ENCODE results near the gene FAM171A2.
"Not testable (repeated sequence)": the region's sequence is repeated elsewhere in the genome, so short reads cannot be mapped to it uniquely, and the experiment has no call there.

The FAM171A2 gene

GRCh38 chr17:44363613-44364159 lies at the start of gene FAM171A2:
Gene FAM171A2, minus strand, starts transcription at chr17:44363853. Its CDS starts 139 bp downstream, at chr17:44363714.
- Mint-ChIP-seq H3K27ac (no peak within 1 kb of the TSS), H3K9me3 (no peaks in the 10 kb centered on the region), H3K27me3 (peaks cover 38% of the 10 kb centered on the region), H3K36me3 (ENCODE audit: low read depth) (no peaks in the 10 kb centered on the region), H3K4me1 (ENCODE audit: low read depth) (no peaks in the 10 kb centered on the region), H3K4me3 (peak within 1 kb of the TSS; percentile 62)

GRCh38 chr17:44409309-44410028 lies 45.8 kb upstream of the FAM171A2 start:
- no peaks in the 10 kb centered on the region for H3K9me3 Mint-ChIP-seq
- no peaks in the 10 kb centered on the region for H3K27me3 Mint-ChIP-seq
- H3K4me1 Mint-ChIP-seq (ENCODE audit: low read depth): no peaks in the 10 kb centered on the region
- H3K27ac Mint-ChIP-seq: no peak overlapping the region
- H3K36me3 Mint-ChIP-seq (ENCODE audit: low read depth): peaks cover 21% of the 10 kb centered on the region
- H3K4me3 Mint-ChIP-seq: no peak overlapping the region

GRCh38 chr17:44408786-44409185 lies 45.1 kb upstream of the FAM171A2 start:
- Mint-ChIP-seq H3K36me3 (ENCODE audit: low read depth) (peaks cover 19% of the 10 kb centered on the region), H3K4me3 (no peak overlapping the region), H3K9me3 (no peaks in the 10 kb centered on the region), H3K27me3 (no peaks in the 10 kb centered on the region), H3K27ac (no peak overlapping the region), H3K4me1 (ENCODE audit: low read depth) (no peaks in the 10 kb centered on the region)

GRCh38 chr17:44402564-44403172 lies 39.0 kb upstream of the FAM171A2 start:
- peaks cover 59% of the 10 kb centered on the region for H3K36me3 Mint-ChIP-seq (ENCODE audit: low read depth)
- H3K4me1 Mint-ChIP-seq (ENCODE audit: low read depth): peaks cover 11% of the 10 kb centered on the region
- no peaks in the 10 kb centered on the region for H3K27me3 Mint-ChIP-seq
- H3K4me3 Mint-ChIP-seq: no peak overlapping the region
- H3K27ac Mint-ChIP-seq: no peak overlapping the region
- H3K9me3 Mint-ChIP-seq: no peaks in the 10 kb centered on the region

GRCh38 chr17:44400226-44400847 lies 36.7 kb upstream of the FAM171A2 start:
- Mint-ChIP-seq H3K27ac (no peak overlapping the region), H3K36me3 (ENCODE audit: low read depth) (peaks cover 62% of the 10 kb centered on the region), H3K4me3 (no peak overlapping the region), H3K27me3 (no peaks in the 10 kb centered on the region), H3K4me1 (ENCODE audit: low read depth) (peaks cover 11% of the 10 kb centered on the region), H3K9me3 (no peaks in the 10 kb centered on the region)

- no peaks in the 10 kb centered on the region for H3K27me3 Mint-ChIP-seq
- H3K4me3 Mint-ChIP-seq: no peak overlapping the region
- H3K9me3 Mint-ChIP-seq: no peaks in the 10 kb centered on the region
- H3K36me3 Mint-ChIP-seq (ENCODE audit: low read depth): peaks cover 58% of the 10 kb centered on the region
- peaks cover 17% of the 10 kb centered on the region for H3K4me1 Mint-ChIP-seq (ENCODE audit: low read depth)
- H3K27ac Mint-ChIP-seq: no peak overlapping the region
Observed at GRCh38 chr17:44398692-44399691, 35.3 kb upstream of the FAM171A2 start.

GRCh38 chr17:44397479-44398440 lies 34.1 kb upstream of the FAM171A2 start:
- peaks cover 19% of the 10 kb centered on the region for H3K4me1 Mint-ChIP-seq (ENCODE audit: low read depth)
- no peaks in the 10 kb centered on the region for H3K27me3 Mint-ChIP-seq
- H3K9me3 Mint-ChIP-seq: no peaks in the 10 kb centered on the region
- peaks cover 57% of the 10 kb centered on the region for H3K36me3 Mint-ChIP-seq (ENCODE audit: low read depth)
- no peak overlapping the region for H3K27ac Mint-ChIP-seq
- H3K4me3 Mint-ChIP-seq: no peak overlapping the region

GRCh38 chr17:44396946-44397345 lies 33.3 kb upstream of the FAM171A2 start:
- Mint-ChIP-seq H3K9me3 (no peaks in the 10 kb centered on the region), H3K4me1 (ENCODE audit: low read depth) (peaks cover 13% of the 10 kb centered on the region), H3K27ac (no peak overlapping the region), H3K4me3 (no peak overlapping the region), H3K36me3 (ENCODE audit: low read depth) (peaks cover 51% of the 10 kb centered on the region), H3K27me3 (no peaks in the 10 kb centered on the region)

- Mint-ChIP-seq H3K9me3 (no peaks in the 10 kb centered on the region), H3K4me1 (ENCODE audit: low read depth) (peaks cover 15% of the 10 kb centered on the region), H3K27ac (no peak overlapping the region), H3K36me3 (ENCODE audit: low read depth) (peaks cover 34% of the 10 kb centered on the region), H3K27me3 (no peaks in the 10 kb centered on the region), H3K4me3 (no peak overlapping the region)
Observed at GRCh38 chr17:44394833-44395232, 31.2 kb upstream of the FAM171A2 start.

GRCh38 chr17:44394112-44394511 lies 30.5 kb upstream of the FAM171A2 start:
- H3K27me3 Mint-ChIP-seq, H3K4me3 Mint-ChIP-seq, H3K9me3 Mint-ChIP-seq, H3K27ac Mint-ChIP-seq: not testable (repeated sequence)
- H3K4me1 Mint-ChIP-seq (ENCODE audit: low read depth): peaks cover 20% of the 10 kb centered on the region
- H3K36me3 Mint-ChIP-seq (ENCODE audit: low read depth): peaks cover 28% of the 10 kb centered on the region

- H3K36me3 Mint-ChIP-seq (ENCODE audit: low read depth): no peaks in the 10 kb centered on the region
- H3K27me3 Mint-ChIP-seq: peaks cover 11% of the 10 kb centered on the region
- peaks cover 31% of the 10 kb centered on the region for H3K4me1 Mint-ChIP-seq (ENCODE audit: low read depth)
- H3K4me3 Mint-ChIP-seq: no peak overlapping the region
- no peaks in the 10 kb centered on the region for H3K9me3 Mint-ChIP-seq
- H3K27ac Mint-ChIP-seq: no peak overlapping the region
Observed at GRCh38 chr17:44390250-44390870, 26.7 kb upstream of the FAM171A2 start.

GRCh38 chr17:44389723-44390202 lies 26.1 kb upstream of the FAM171A2 start:
- Mint-ChIP-seq H3K27me3 (peaks cover 11% of the 10 kb centered on the region), H3K4me1 (ENCODE audit: low read depth) (peaks cover 31% of the 10 kb centered on the region), H3K27ac (peak overlapping the region; percentile 34), H3K36me3 (ENCODE audit: low read depth) (no peaks in the 10 kb centered on the region), H3K9me3 (no peaks in the 10 kb centered on the region), H3K4me3 (no peak overlapping the region)

- H3K4me3 Mint-ChIP-seq: peak within 1 kb of the TSS; percentile 32
Observed at GRCh38 chr17:44389281-44389680, 25.6 kb upstream of the FAM171A2 start, which contains the start of gene ITGA2B. Gene ITGA2B, minus strand, starts transcription at chr17:44389649. Its CDS starts 176 bp downstream, at chr17:44389473.

More at GRCh38 chr17:44389281-44389680, 25.6 kb upstream of the FAM171A2 start, which contains the start of gene ITGA2B:
- peaks cover 28% of the 10 kb centered on the region for H3K4me1 Mint-ChIP-seq (ENCODE audit: low read depth)
- peaks cover 14% of the 10 kb centered on the region for H3K27me3 Mint-ChIP-seq
- no peaks in the 10 kb centered on the region for H3K9me3 Mint-ChIP-seq
- H3K27ac Mint-ChIP-seq: peak within 1 kb of the TSS; percentile 34
- H3K36me3 Mint-ChIP-seq (ENCODE audit: low read depth): no peaks in the 10 kb centered on the region
